GM21447 (cell line): ENCODE measurements around the gene IFIT2.
A peak's percentile ranks its signal among the peaks of the same experiment; 100 is the strongest.
"Not testable (repeated sequence)": the region's sequence is repeated elsewhere in the genome, so short reads cannot be mapped to it uniquely, and the experiment has no call there.

Experiments
- ATAC-seq: cut with Tn5 transposase; IDR thresholded peaks from one replicate; pipeline ENCODE4 v1.9.1; 2021; ENCODE audit not compliant: unreplicated experiment

IFIT2 gene

GRCh38 chr10:89306434-89307268 is 4.8 kb downstream of the IFIT2 start:
- ATAC-seq, result no peak

DNA sequence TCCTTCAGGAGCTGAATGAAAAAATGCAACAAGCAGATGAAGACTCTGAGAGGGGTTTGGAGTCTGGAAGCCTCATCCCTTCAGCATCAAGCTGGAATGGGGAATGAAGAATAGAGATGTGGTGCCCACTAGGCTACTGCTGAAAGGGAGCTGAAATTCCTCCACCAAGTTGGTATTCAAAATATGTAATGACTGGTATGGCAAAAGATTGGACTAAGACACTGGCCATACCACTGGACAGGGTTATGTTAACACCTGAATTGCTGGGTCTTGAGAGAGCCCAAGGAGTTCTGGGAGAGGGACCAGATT is 5.4 kb downstream of the IFIT2 start:
- no peak for ATAC-seq

DNA sequence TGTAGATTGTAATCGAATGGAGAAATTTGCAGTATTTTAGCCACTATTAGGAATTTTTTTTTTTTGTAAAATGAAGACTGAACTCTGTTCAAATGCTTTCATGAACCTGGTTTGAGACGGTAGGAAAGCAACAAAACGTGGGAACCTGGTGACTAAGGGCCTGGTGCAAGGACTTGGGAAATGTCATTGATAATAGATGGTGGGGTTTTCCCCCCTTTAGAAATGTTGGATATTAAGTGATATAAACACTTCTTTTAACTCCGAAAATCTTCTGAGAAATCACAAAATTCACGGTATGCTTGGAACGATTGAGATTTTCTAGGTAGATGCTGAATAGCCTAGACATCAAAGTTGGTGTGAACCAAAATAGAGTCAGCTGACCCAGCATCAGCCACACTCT is 6.4 kb downstream of the IFIT2 start:
- no peak for ATAC-seq

- no peak for ATAC-seq
Observed at GRCh38 chr10:89308736-89309135, 6.9 kb downstream of the IFIT2 start.

- ATAC-seq, result no peak
Observed at GRCh38 chr10:89309156-89310055, 7.6 kb downstream of the IFIT2 start.

DNA sequence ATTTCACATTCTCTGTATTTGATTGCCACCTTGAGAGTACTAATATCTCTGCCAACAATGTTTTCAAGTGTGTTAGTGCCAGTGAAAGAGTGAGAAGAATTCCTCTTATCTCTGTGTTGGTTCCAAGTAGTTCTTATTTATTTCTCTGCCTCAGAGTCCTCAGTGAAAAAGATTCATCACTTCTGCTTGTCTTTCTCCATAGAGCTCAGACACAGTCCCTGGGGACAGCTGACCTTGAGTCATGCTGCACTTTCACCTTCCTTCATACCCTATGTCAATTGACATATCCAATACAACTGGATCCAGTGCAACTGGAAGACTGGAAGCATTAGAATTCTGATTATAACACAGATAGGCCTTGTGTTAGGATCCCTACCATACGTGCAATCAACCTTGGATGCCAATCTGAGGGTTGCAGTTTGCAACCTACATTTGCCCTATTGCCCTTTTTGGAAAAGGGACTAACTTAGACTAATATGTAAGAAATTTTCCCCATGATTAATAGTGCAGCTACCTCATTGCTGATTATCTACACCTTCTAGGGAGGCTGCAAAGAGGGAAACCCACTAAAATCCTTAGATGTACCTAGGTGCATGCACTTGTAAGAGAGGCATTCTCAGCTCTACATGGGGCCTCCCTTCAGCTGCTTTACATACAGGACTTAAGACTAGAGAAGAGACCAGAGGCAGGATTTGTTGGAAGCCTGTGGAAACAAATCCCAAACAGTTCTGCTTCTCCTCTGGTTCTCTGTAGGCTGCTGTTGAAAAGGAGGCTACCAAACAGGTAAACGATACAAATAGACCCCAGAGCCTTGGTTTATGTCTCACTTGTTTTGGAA is 8.4 kb downstream of the IFIT2 start:
- ATAC-seq, result no peak

GRCh38 chr10:89312973-89313372 is 11.1 kb downstream of the IFIT2 start:
- ATAC-seq, result no peak

- no peak for ATAC-seq
Observed at GRCh38 chr10:89314676-89315075, 12.8 kb downstream of the IFIT2 start.

- not testable (repeated sequence) for ATAC-seq
Observed at GRCh38 chr10:89318047-89318446, 16.2 kb downstream of the IFIT2 start.

GRCh38 chr10:89325081-89325480 is 23.2 kb downstream of the IFIT2 start:
- not testable (repeated sequence) for ATAC-seq

- not testable (repeated sequence) for ATAC-seq
Observed at GRCh38 chr10:89325856-89326255, 24.0 kb downstream of the IFIT2 start.

- no peak for ATAC-seq
Observed at GRCh38 chr10:89327803-89328441, 26.1 kb downstream of the IFIT2 start, which contains the start of gene IFIT3. Gene IFIT3 (plus strand): TSS chr10:89327997. CDS start chr10:89328074, 77 bp downstream.

- ATAC-seq, result no peak
Observed at GRCh38 chr10:89329151-89329550, 27.3 kb downstream of the IFIT2 start.

GRCh38 chr10:89330014-89330413 is 28.2 kb downstream of the IFIT2 start:
- not testable (repeated sequence) for ATAC-seq

DNA sequence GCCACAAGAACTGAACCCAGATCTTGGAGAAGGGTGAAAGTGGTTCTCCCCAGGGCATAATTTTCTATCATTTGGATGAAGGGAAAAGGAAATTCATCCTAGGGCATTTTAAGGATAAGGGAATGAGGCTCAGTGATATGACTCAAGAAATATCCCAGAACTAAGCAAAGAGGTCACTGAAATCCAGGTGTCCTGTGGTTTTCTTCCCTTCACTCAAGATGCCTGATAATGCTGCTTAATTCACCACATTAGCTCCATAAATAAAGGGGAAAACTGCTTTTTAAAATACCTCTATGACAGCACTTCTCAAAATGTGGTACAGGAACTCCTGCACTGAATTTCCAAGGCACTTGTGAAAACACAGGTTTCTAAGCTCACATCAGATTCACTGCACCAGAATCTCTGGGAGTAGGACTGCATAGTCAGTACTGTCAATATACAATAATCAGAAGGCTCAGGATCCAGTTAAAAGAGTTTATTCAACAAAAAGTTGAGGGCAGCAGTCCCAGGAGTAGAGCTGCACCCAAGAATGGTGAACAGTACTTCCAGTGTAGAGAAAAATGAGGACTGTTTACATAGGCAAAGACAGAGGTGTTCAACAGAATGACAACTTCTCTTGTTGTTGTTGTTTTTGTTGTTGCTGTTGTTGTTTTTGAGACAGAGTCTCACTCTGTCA is 28.8 kb downstream of the IFIT2 start:
- no peak for ATAC-seq

- not testable (repeated sequence) for ATAC-seq
Observed at GRCh38 chr10:89331487-89332122, 29.8 kb downstream of the IFIT2 start.

GRCh38 chr10:89332123-89332633 is 30.3 kb downstream of the IFIT2 start:
- peak; percentile 42 for ATAC-seq

DNA sequence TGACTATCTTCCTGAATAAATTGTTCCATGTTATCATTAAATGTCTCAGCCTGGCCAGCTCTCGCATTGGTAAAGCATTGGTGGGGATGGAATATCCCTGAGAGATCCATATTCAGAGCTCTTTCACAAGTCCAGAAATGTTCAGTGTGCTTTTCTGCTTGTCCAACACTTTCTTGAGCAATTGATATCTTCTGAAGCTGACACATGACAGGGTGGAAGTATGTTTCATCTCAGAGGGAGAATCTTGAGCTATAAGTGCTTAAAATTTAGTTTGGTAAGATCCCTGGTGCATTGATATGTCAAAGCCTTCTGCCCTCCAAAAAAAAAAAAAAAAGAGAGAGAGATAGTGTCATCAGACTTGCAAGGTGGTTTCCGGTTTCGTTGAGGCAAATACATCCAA is 33.4 kb downstream of the IFIT2 start:
- ATAC-seq, result no peak

GRCh38 chr10:89336241-89336640 is 34.4 kb downstream of the IFIT2 start:
- no peak for ATAC-seq
